ENCODE results near the gene PLXNC1.

- TF ChIP-seq POLR2AphosphoS5 (IDR thresholded peaks at IDR 0.05) (no peak), CTCF (IDR thresholded peaks at IDR 0.05) (no peak), EP300 (IDR thresholded peaks at IDR 0.05) (no peak), POLR2A (IDR thresholded peaks at IDR 0.05) (no peak)
Observed at GRCh38 chr12:94185801-94186200, 37.4 kb downstream of the PLXNC1 start.

All from upper lobe of left lung (tissue), 4 donors.